Suppressor macrophage treated with lipopolysaccharide for 1 hour (primary cell): ENCODE measurements around the gene BTBD16.

Source experiments
- DNase-seq, 3 donors: peaks; one replicate each; pipeline ENCODE4 v3.0.0-alpha.2; 2020 to 2022

Gene BTBD16

GRCh38 chr10:122375679-122376160 is 104.6 kb downstream of the BTBD16 start:
- no peak for DNase-seq

- no peak for DNase-seq
Observed at GRCh38 chr10:122376364-122376961, 105.4 kb downstream of the BTBD16 start.

GRCh38 chr10:122379041-122379440 is 107.9 kb downstream of the BTBD16 start:
- DNase-seq = no peak

GRCh38 chr10:122379537-122379936 is 108.4 kb downstream of the BTBD16 start:
- no peak for DNase-seq

GRCh38 chr10:122380703-122381102 is 109.6 kb downstream of the BTBD16 start:
- DNase-seq = no peak

- no peak for DNase-seq
Observed at GRCh38 chr10:122381680-122382079, 110.6 kb downstream of the BTBD16 start.

GRCh38 chr10:122386514-122386913 is 115.4 kb downstream of the BTBD16 start:
- DNase-seq = no peak

- no peak for DNase-seq
Observed at GRCh38 chr10:122387572-122387971, 116.5 kb downstream of the BTBD16 start.
